Sciatic nerve (tissue), 2 donors: ENCODE data around the gene SAXO1. TPM values are rescaled to one million over a fixed set of nuclear protein-coding genes. Genes with fewer than 3 reads are reported as not detected.
"Not testable (repeated sequence)": the region's sequence is repeated elsewhere in the genome, so short reads cannot be mapped to it uniquely, and the experiment has no call there.

ENCODE experiments used
- ATAC-seq: fragments of 200-7000 bp; cut with Tn5 transposase; one replicate; pipeline ENCODE4 v1.9.1; 2020; ENCODE audit warnings: mild to moderate bottlenecking, moderate library complexity
- DNase-seq: peaks from one replicate; pipeline ENCODE4 v3.0.0-alpha.2; 2020; ENCODE audit warnings: low spot score
- intact Hi-C: fragments of 100-400 bp; cut with DNase I; formaldehyde crosslinking; loops from one replicate; pipeline ENCODE4 v1.14.2; 2022
- total RNA-seq: library from RNA; stranded (reverse); fragmentation: NEBNext Ultra II Directional; extraction: Animal tissue kit (Norgen Biotek cat#: 25700); gene quantifications from one replicate; pipeline ENCODE4 v1.2.1, GENCODE V29; 2021
- donor health status: DM: no; HTN: no; CAD: no.
- donor health status: DM: no; HTN: no; CAD: no.

SAXO1 gene
- total RNA-seq, 1 donor from 2014 or later, result 0.49 TPM

DNA sequence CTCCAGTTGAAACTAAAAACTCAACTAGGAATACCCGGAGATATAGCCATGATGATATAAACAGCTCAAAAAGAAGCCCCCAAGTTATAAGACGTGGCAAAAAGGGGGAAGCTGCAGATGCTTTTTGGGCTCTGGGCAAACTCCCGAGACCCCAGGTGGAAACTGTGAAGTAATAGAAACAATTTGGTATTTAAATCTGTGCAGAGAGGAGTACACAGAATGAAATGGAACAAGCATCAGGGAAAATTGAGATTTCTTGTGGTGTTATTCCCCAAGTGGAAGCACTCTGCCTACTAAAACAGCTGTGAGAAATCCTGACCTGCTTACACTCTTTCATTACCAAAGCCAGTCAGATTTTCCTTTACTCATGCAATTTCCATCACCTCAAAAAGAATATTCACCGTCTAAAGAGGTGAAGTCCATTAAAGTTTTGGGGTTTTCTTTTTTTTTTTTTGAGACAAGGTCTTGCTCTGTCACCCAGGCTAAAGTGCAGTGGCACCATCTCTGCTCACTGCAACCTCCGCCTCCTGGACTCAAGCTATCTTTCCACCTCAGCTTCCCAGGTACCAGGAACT lies 23.5 kb downstream of the SAXO1 start:
- DNase-seq (no peak), ATAC-seq (no peak)
- intact Hi-C loops, result no loop called here

DNA sequence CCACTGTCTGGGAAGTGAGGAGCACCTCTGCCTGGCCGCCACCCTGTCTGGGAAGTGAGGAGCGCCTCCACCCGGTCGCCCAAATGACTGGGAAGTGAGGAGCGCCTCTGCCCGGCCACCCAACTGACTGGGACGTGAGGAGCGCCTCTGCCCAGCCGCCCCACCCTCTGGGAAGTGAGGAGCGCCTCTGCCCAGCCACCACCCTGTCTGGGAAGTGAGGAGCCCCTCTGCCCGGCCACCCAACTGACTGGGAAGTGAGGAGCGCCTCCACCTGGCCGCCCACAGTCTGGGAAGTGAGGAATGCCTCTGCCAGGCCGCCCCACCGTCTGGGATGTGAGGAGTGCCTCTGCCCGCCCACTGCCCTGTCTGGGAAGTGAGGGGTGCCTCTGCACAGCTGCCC lies 32.9 kb downstream of the SAXO1 start:
- DNase-seq (no peak), ATAC-seq (no peak)
- intact Hi-C loops, result no loop called here

GRCh38 chr9:18999173-18999785 lies 33.7 kb downstream of the SAXO1 start:
- intact Hi-C loops, result no loop called here
- no peak for ATAC-seq

GRCh38 chr9:18997151-18997550 lies 35.9 kb downstream of the SAXO1 start:
- intact Hi-C loops, result no loop called here
- ATAC-seq, result no peak
- DNase-seq, result no peak

More at GRCh38 chr9:18999173-18999785, 33.7 kb downstream of the SAXO1 start:
- DNase-seq, result no peak

- DNase-seq, result no peak
- no peak for ATAC-seq
- intact Hi-C loops, result no loop called here
These were observed 36.8 kb downstream of the SAXO1 start for GRCh38 chr9:18996211-18996610.

DNA sequence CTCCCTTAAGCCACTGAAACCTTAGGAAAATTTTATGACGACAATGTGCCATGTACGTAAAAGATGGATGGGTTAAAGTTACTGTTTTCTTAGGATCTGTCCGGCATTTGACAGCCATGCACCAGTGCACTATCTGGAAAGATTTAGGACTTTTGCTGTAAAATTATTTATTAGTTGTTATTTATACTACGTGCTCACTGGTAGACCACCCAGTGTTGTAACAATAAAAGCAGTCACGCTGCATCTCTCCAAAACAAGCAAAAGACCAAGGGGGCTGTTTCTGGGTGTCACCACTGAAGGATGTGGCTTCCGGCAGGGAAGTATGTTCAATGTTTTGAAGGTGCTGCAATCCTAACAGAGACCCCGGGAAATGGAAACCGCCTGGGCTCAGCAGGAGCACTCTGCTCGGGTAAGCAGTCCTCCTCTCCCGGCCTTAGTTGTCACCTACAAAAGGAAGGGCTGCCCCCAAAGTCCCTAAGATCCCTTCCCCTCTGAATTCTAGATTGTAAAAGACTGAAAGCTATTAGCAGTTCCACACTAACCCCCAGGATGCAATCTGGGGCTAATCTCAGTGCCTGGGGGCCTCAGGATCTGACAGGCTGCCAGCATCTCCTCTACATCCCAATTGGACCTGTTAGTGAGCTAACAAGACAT lies 38.6 kb downstream of the SAXO1 start:
- DNase-seq (no peak), ATAC-seq (no peak)
- intact Hi-C loops, result no loop called here

DNA sequence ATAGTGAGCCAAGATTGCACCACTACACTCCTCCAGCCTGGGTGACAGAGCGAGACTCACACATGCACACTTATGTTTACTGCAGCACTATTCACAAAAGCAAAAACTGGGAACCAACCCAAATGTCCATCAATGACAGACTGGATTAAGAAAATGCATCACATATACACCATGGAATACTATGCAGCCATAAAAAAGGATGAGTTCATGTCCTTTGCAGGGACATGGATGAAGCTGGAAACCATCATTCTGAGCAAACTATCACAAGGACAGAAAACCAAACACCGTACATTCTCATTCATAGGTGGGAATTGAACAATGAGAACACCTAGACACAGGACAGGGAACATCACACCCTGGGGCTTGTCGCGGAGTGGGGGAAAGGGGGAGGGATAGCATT lies 41.8 kb downstream of the SAXO1 start:
- DNase-seq, ATAC-seq, intact Hi-C loops: not testable (repeated sequence)

DNA sequence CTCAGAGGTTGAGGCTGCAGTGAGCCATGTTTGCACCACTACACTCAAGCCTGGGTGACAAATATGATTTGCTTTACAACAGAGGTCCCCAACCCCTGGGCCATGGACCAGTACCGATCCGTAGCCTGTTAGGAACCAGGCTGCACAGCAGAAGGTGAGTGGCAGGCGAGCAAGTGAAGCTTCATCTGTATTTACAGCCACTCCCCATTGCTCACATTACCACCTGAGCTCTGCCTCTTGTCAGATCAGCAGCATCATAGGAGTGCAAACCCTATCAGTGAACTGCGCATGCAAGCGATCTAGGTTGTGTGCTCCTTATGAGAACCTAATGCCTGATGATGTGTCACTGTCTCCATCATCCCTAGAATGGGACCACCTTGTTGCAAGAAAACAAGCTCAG lies 42.5 kb downstream of the SAXO1 start:
- no peak for ATAC-seq
- intact Hi-C loops, result no loop called here

GRCh38 chr9:18989865-18990264 lies 43.1 kb downstream of the SAXO1 start:
- no peak for ATAC-seq
- intact Hi-C loops, result no loop called here
- no peak for DNase-seq

More for the DNA sequence above, 42.5 kb downstream of the SAXO1 start:
- DNase-seq, result no peak

DNA sequence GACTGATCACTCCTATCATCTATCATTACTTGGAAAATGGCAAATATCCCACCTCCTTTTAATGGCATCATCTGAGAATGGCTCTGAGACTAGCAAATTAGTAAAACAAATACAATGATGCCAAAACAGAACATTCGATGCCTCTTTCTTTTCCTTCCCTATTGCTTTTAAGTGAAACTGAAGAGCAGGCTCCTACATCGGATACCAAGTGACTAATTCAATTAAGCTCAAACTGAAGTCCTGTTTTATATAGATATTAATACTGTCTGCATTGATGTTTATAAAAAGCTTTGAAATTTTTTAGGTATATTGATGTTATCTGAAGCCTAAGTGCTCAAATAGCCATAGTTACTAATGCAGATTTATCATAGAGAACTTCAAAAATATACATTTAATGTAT lies 43.9 kb downstream of the SAXO1 start:
- ATAC-seq, result no peak
- intact Hi-C loops, result no loop called here
- no peak for DNase-seq

GRCh38 chr9:18988003-18988402 lies 45.0 kb downstream of the SAXO1 start:
- no peak for ATAC-seq

GRCh38 chr9:18985996-18986395 lies 47.0 kb downstream of the SAXO1 start:
- ATAC-seq (no peak), DNase-seq (no peak)
- intact Hi-C loops, result no loop called here

More at GRCh38 chr9:18988003-18988402, 45.0 kb downstream of the SAXO1 start:
- intact Hi-C loops, result no loop called here
- no peak for DNase-seq

DNA sequence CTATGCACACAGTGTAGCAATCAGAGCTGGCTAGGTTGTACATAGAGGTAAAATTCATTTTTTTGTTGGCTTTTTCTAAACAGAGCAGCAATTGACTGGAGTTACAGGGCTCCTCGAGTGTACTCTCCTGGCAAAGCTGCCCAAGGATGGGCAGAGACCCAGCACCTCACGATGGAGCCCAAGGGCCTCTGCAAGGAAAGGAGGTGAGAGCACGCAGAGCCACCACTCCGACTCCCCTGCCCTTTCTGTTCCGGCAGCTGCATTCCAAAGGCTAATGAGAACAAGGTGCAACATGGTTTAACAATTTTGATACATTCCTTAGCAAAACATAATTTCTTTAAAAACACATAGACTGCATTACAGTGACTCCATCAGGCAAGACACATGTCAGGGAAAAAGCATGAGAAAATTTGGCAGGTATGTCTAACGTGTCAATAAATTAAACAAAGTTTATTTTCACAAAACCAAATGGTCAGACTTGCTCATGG lies 47.5 kb downstream of the SAXO1 start:
- peak; percentile 75 for ATAC-seq
- intact Hi-C loops, result no loop called here
- no peak for DNase-seq

DNA sequence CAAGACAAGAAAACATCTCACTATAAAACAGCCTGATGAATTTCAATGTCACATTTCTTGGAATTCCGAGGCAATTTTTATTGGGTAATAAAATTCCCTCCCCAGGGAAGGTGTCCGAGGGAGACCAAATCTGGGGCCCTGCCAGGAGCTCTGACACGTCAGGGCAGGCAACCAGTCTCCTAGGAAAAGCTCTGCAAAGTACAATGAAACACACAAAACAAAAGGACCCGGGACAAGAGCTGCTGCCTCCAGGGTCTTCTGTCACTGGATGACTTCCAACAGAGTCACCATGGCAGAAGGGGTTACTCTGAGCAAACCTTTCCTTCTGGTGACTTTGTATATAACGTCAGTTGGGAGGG lies 50.8 kb downstream of the SAXO1 start:
- ATAC-seq (no peak), DNase-seq (no peak)
- intact Hi-C loops, result no loop called here

DNA sequence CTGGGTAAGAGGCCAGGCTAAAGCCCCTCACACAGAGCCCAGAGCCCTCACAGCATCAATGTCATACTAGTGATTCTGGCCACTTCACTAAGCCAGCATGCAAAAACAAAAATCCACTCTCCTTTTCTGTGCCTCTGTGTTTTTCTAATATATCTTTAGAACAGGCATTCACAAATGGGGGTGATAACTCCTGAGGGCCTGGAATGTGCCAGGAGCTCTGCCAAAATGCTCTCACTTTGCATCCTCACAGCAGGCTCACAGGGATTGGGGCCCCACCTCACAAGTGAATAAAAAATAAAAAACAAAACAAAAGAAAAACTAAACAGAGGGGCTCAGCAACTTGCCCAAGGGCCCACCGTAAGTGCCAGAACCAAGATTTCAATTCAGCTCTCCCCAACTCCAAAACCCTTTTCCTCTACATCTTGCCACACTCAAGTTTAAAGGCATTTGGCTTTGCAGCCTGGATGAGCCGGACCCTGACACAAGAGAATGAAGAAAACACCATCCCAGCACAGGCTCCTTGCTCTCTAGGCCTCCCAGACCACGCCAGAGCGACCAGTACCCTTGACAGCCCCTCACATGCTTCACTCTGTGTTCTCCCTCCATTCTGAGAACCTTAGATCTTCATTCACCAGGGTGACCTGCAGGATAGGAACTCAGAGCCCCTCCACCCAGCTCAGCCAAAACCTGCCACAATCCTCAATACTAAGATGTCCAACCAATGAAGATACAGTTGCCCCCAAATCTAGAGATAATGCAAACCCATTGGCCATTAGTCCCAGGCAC lies 51.3 kb downstream of the SAXO1 start:
- intact Hi-C loops, result no loop called here
- ATAC-seq (no peak), DNase-seq (no peak)

GRCh38 chr9:18980189-18980588 lies 52.8 kb downstream of the SAXO1 start:
- intact Hi-C loops, result no loop called here
- ATAC-seq (peak; percentile 16), DNase-seq (no peak)

DNA sequence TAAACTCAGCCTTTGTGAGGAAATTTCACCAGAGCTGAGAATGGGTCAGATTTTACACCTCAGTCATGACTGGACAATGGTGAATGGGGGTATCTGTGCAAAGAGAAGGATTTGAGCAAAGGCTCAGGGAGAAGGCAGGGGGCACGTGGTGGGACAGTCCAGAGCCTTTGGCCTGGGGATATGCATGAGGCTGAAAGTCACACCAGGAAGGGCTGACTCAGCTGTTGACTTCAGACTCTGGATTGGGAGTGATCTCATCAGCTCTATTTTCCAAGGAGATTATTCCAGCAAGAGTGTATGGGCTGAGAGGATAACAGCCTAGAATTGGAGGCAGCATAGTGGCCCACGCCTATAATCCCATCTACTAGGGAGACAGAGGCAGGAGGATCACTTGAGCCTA lies 53.6 kb downstream of the SAXO1 start:
- ATAC-seq (no peak), DNase-seq (no peak)
- intact Hi-C loops, result no loop called here

DNA sequence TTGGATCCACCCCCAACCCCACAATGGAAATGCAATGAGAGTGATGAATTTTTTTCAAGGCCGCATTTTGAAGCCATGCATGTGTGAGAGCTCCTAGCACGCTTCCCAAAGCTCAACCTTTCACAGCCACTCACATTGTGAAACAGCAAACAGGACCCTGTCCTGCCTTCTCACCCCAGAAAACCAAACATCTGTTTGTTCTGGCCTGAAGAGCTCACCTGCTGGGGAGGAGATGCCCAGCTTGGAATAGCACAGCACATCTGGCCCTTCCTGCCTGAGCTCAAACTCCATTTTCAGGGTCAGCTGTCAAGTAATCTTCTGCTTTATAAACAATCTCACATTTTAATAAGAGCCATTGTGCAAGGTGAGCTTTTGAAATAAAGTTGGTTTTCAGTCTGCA lies 54.8 kb downstream of the SAXO1 start:
- DNase-seq (no peak), ATAC-seq (no peak)
- intact Hi-C loops, result no loop called here

DNA sequence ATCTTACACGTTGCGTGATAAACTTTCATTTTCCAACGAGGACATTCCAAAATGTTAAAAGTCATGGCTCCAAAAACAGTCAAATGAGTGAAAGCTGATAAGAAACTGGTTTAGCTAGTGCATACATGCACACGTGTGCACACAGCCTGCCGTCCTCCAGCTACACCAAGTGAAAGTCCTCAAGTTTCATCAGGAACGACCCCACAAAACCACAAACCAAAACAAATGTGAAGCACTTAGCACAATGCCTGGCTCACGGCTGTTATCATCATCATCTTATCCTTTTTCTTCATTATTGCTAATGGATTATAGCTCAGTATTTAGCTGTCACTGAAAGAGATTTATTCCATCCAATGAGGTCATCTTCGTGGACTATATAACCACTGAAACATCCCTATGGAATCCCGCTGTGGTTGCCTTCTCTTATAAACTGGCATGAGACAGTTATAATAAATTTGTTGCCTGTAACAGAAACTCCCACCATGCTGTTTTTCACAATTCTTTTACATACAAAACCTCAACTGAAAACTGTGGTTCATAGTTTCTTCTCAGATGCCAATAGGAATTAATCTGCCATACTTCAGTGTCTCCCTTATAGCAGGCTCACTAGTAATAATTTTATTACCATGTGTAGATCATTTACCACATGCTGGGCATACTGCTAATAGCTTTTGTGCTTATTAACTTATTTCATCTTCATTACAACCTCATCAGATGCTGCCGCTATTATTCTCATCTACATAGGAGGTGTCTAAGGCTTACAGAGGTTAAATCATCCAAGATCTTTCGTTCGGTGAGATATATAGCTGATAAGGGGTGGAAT lies 56.1 kb downstream of the SAXO1 start:
- peak; percentile 58 for ATAC-seq
- intact Hi-C loops, result no loop called here
- no peak for DNase-seq
